K562 (cell line): ENCODE results near the gene LHPP. TPM values are rescaled to one million over a fixed set of nuclear protein-coding genes. Genes with fewer than 3 reads are reported as not detected.

Experiments used
- ATAC-seq: fragments of 200-7000 bp; cut with Tn5 transposase; 3 replicates; pipeline ENCODE4 v1.9.1; 2020; ENCODE audit warnings: moderate library complexity
- BruUV-seq: library from RNA; stranded (reverse); fragments of 400-500 nt; replicated peaks from 2 replicates; lab custom pipeline; 2021; lab: Mats Ljungman, UMichigan
- CTCF ChIA-PET: fragments of 300-600 bp; formaldehyde crosslinking; extraction: SDS; loops from one replicate; lab custom pipeline; 2021; ENCODE audit warnings: low intra/inter-chr PET ratio; lab: Yijun Ruan, JAX
- POLR2A ChIA-PET: fragments of 300-600, 350-650 bp; sonication (Branson Sonifier 250); formaldehyde crosslinking; extraction: SDS; loops from one replicate; lab custom pipeline; 2021; ENCODE audit warnings: antibody characterized with exemption, inconsistent platforms; lab: Yijun Ruan, JAX
- DNase-seq, 4 experiments: peaks; one replicate each; pipeline versions ENCODE4 v3.0.0 to v3.0.0-alpha.2; 2011 to 2018; ENCODE audit warnings: low spot score in 3 of 4, mixed read lengths in 3 of 4; ENCODE audit errors: extremely low read depth in 1 of 4
- FAIRE-seq: peaks from 2 replicates; lab custom pipeline; 2011; peaks lifted over from hg19 to GRCh38; lab: Jason Lieb, UNC
- H2AFZ ChIP-seq: 2 replicates; pipeline ENCODE4 v1.6.0; 2011; ENCODE audit warnings: low read depth, low read length, control low read depth, inconsistent platforms
- H3K27ac ChIP-seq: fragments of 200-600 bp; 3 replicates; pipeline ENCODE4 v1.8.0; 2011; ENCODE audit warnings: low read depth, mild to moderate bottlenecking, control low read depth, inconsistent platforms, low read length, moderate library complexity, mixed read lengths; ENCODE audit errors: extremely low read depth
- H3K27me3 ChIP-seq, 2 experiments: fragments of 300-600 bp in 1 of 2; 2 replicates in 1 of 2; 3 replicates in 1 of 2; pipeline versions ENCODE4 v1.6.0 to v1.8.0; 2011; ENCODE audit warnings: inconsistent platforms in 2 of 2, low read length in 2 of 2, mild to moderate bottlenecking in 1 of 2, mixed read lengths in 1 of 2, moderate library complexity in 1 of 2; ENCODE audit not compliant: control insufficient read depth in 2 of 2, insufficient read depth in 2 of 2
- H3K36me3 ChIP-seq: fragments of 300-600 bp; 3 replicates; pipeline ENCODE4 v1.8.0; 2011; ENCODE audit warnings: mild to moderate bottlenecking, low read length, inconsistent platforms; ENCODE audit not compliant: control insufficient read depth, insufficient read depth
- H3K4me1 ChIP-seq, 2 experiments: fragments of 200-600 bp in 1 of 2; replicated peaks in 1 of 2; 2 replicates in 1 of 2; 3 replicates in 1 of 2; pipeline versions ENCODE4 v1.5.1 to v1.8.0; 2011; ENCODE audit warnings: inconsistent platforms in 2 of 2, low read length in 2 of 2, mild to moderate bottlenecking in 1 of 2, mixed read lengths in 1 of 2, moderate library complexity in 1 of 2; ENCODE audit not compliant: control insufficient read depth in 2 of 2, insufficient read depth in 2 of 2
- H3K4me2 ChIP-seq: 2 replicates; pipeline ENCODE4 v1.6.1; 2011; ENCODE audit warnings: low read length, control low read depth, inconsistent platforms, mixed read lengths; ENCODE audit not compliant: insufficient read depth
- H3K4me3 ChIP-seq: fragments of 200-600 bp; sonication (generic), shearing (Covaris generic); 2 replicates; pipeline ENCODE4 v1.5.1; 2016; ENCODE audit warnings: control low read depth, inconsistent platforms
- H3K79me2 ChIP-seq: fragments of 200-600 bp; 3 replicates; pipeline ENCODE4 v1.8.0; 2011; ENCODE audit warnings: low read length, inconsistent platforms; ENCODE audit not compliant: control insufficient read depth, insufficient read depth
- H3K9ac ChIP-seq, 2 experiments: 2 replicates each; pipeline versions ENCODE4 v1.6.0 to v1.6.1; 2011; ENCODE audit warnings: low read depth in 2 of 2, low read length in 2 of 2, control low read depth in 1 of 2, inconsistent platforms in 1 of 2, mild to moderate bottlenecking in 1 of 2, mixed read lengths in 1 of 2; ENCODE audit not compliant: insufficient read depth in 1 of 2
- H3K9me1 ChIP-seq: one replicate; pipeline ENCODE4 v1.6.0; 2011; ENCODE audit warnings: inconsistent platforms, mild to moderate bottlenecking, low read length, moderate library complexity; ENCODE audit not compliant: control insufficient read depth, insufficient read depth
- H3K9me3 ChIP-seq: replicated peaks from 2 replicates; pipeline ENCODE4 v1.5.1; 2011; ENCODE audit warnings: low read depth, low read length, inconsistent platforms; ENCODE audit not compliant: control insufficient read depth, insufficient read depth
- H4K20me1 ChIP-seq: replicated peaks from 2 replicates; pipeline ENCODE4 v1.6.1; 2011; ENCODE audit warnings: low read length, inconsistent platforms, mixed read lengths; ENCODE audit not compliant: control insufficient read depth, insufficient read depth
- THRAP3 ChIP-seq: fragments of 450-650 bp; IDR thresholded peaks from 2 replicates; pipeline ENCODE4 v1.6.1; 2016; ENCODE audit warnings: mild to moderate bottlenecking, inconsistent platforms, borderline replicate concordance
- TSC22D4 ChIP-seq: fragments of 450-650 bp; IDR thresholded peaks from 2 replicates; pipeline ENCODE4 v1.6.1; 2016; ENCODE audit warnings: missing genetic modification characterization, missing biosample characterization, control low read depth
- ZBTB1 ChIP-seq: sonication (generic); formaldehyde crosslinking; IDR thresholded peaks from 2 replicates; pipeline ENCODE4 v1.8.1; 2023; ENCODE audit warnings: missing genetic modification reagents, low read depth, mild to moderate bottlenecking, borderline replicate concordance
- ZNF274 ChIP-seq: IDR thresholded peaks from 2 replicates; pipeline ENCODE4 v1.6.1; 2011; ENCODE audit warnings: low read depth, mild to moderate bottlenecking, low read length, moderate library complexity, borderline replicate concordance
- ZNF507 ChIP-seq: conservative IDR thresholded peaks from 2 replicates; pipeline ENCODE4 v1.6.1; 2017; ENCODE audit warnings: missing genetic modification characterization, missing compliant biosample characterization
- WGBS: fragments of 100-300 bp; shearing (Covaris generic); methylation state at CpG from one replicate; pipeline ENCODE4 v1.1.6; 2016; ENCODE audit warnings: low coverage, mixed read lengths; ENCODE audit not compliant: insufficient coverage; ENCODE audit errors: missing lambda C conversion rate; 5-methylcytosine and 5-hydroxymethylcytosine counted together
- in situ Hi-C: fragments of 300-500 bp; cut with MboI; formaldehyde crosslinking; loops from 4 replicates; pipeline ENCODE4 v1.15.0; 2018; ENCODE audit warnings: inconsistent platforms, mixed read lengths
- intact Hi-C: fragments of 100-400 bp; cut with micrococcal nuclease; formaldehyde crosslinking; loops from 2 replicates; pipeline ENCODE4 v1.14.2; 2022
- polyA plus RNA-seq, 8 experiments: library from polyadenylated mRNA; depleted of rRNA in 4 of 8; stranded (reverse) in 5 of 8; unstranded in 3 of 8; fragments of >200 nt; fragmentation: Nextera tagmentation in 2 of 8; fragmentation: Illumina TruSeq in 1 of 8; extraction: Ambion mirVana in 2 of 8; extraction: Trizol in 1 of 8; gene quantifications; 2 replicates each; pipeline versions ENCODE4 v1.2.1 to v1.2.3, GENCODE V29; 2011 to 2014; ENCODE audit warnings: inconsistent platforms in 1 of 8, missing spikeins in 1 of 8
- total RNA-seq, 7 experiments: library from RNA; depleted of rRNA in 6 of 7; stranded (reverse); fragments of >200 nt in 6 of 7; fragmentation: Illumina TruSeq in 2 of 7; extraction: Trizol in 2 of 7; gene quantifications; 2 replicates each; pipeline versions ENCODE4 v1.2.1 to v1.2.3, GENCODE V29; 2011 to 2021; ENCODE audit warnings: low replicate concordance in 1 of 7

LHPP gene
- total and polyA plus RNA-seq, 9 of the 15 experiments (the other 6 are each of a cell fraction or from before 2014, with no cell fraction given): 0.34 to 7.4 (median 3.0) TPM

DNA sequence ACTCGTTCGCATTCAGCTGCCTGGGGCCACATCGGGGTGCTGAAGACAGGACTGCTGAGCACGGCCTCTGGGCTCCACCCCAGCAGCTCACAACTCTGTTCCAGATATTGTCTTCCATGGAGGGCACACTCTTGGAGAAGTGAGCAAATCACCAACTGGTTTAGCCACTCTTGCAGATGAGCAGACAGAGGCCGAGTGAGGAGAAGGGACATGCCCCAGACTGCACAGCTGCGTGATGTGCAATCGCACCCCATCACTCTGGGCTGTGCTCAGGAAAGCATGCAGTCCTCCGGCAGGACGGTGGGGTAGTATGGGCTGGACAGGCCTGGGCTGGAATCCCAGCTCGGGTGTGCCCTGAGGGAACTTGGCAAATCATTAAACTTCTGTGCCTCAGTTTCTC is 170.9 kb downstream of the LHPP start:
- H2AFZ ChIP-seq: no peak overlapping the region
- no peak overlapping the region for H3K27ac ChIP-seq
- H3K79me2 ChIP-seq: 0 out of 3 replicates have a peak, but pooled peaks cover 3% of the 10 kb centered on the region
- FAIRE-seq (no peak), DNase-seq (no peak), ATAC-seq (no peak)
- H3K4me2 ChIP-seq: no peak overlapping the region
- ChIA-PET POLR2A (interaction anchor here (0.6 kb wide), 1 partner anchor 84 kb away, joined by 3 read pairs; no protein-coding TSS in a partner anchor), CTCF (no interaction called here)
- whole genome bisulfite sequencing: 91% methylated on average over 9 of the region's 10 CpGs
- in situ Hi-C loops: no loop called here
- TF ChIP-seq TSC22D4: no peak
- TF ChIP-seq ZNF507: no peak
- TF ChIP-seq ZBTB1: no peak
- no peak for TF ChIP-seq THRAP3
- no peak for TF ChIP-seq ZNF274
- no peak overlapping the region for H3K9ac ChIP-seq
- peaks cover 4% of the 10 kb centered on the region for H3K9me1 ChIP-seq
- intact Hi-C loops: loop anchor here (2.0 kb wide), 1 partner anchor 108 kb away; no protein-coding TSS in a partner anchor
- H4K20me1 ChIP-seq: peaks cover 5% of the 10 kb centered on the region; the same call in 1 of the 2 replicates
- no peak overlapping the region for H3K4me3 ChIP-seq
- H3K9me3 ChIP-seq: no peaks in the 10 kb centered on the region; the same call in 1 of the 2 replicates
- BruUV-seq: no TSS peak
- H3K27me3 ChIP-seq: no peaks in the 10 kb centered on the region
- H3K4me1 ChIP-seq: peaks cover 13 to 46% of the 10 kb centered on the region in 2 experiments; a peak in 4 of 5 replicates
- no peaks in the 10 kb centered on the region for H3K36me3 ChIP-seq
